H1 (cell line): Measurements from ENCODE around the gene DDX49. TPM values are rescaled to one million over a fixed set of nuclear protein-coding genes. Genes with fewer than 3 reads are reported as not detected.

ENCODE experiments used
- GTF2F1 ChIP-seq: IDR thresholded peaks from 2 replicates; pipeline ENCODE4 v1.6.1; 2012; ENCODE audit warnings: low read depth, low read length, improper control_type of control experiment, borderline replicate concordance
- JUN ChIP-seq: IDR thresholded peaks from 2 replicates; pipeline ENCODE4 v1.6.1; 2011; ENCODE audit warnings: low read depth, mild to moderate bottlenecking, improper control_type of control experiment, low read length
- SP1 ChIP-seq: IDR thresholded peaks from 2 replicates; pipeline ENCODE4 v1.6.1; 2011; ENCODE audit warnings: low read depth, low read length
- polyA plus RNA-seq, 7 experiments: library from polyadenylated mRNA; depleted of rRNA in 3 of 7; stranded (reverse) in 5 of 7; unstranded in 2 of 7; fragments of >200 nt in 5 of 7; fragments of 200-250 nt in 2 of 7; gene quantifications; 1 replicate in 5 of 7; 2 replicates in 1 of 7; 4 replicates in 1 of 7; pipeline versions ENCODE4 v1.2.1 to v1.2.3, GENCODE V29; 2011 to 2013; ENCODE audit warnings: missing spikeins in 2 of 7, mixed read lengths in 2 of 7
- total RNA-seq: library from RNA; stranded (reverse); fragmentation: NEBNext Ultra II Directional; extraction: Animal tissue kit (Norgen Biotek cat#: 25700); gene quantifications from 2 replicates; pipeline ENCODE4 v1.2.1, GENCODE V29; 2021

The DDX49 gene
- total and polyA plus RNA-seq, 2 of the 8 experiments (the other 6 are each of a cell fraction or from before 2014, with no cell fraction given), result 41.3 to 46.5 TPM

GRCh38 chr19:18910801-18911436 lies 8.6 kb upstream of the DDX49 start (continued):
- TF ChIP-seq GTF2F1 (no peak), JUN (no peak), SP1 (no peak)
- TF ChIP-seq, all 59 proteins: peak for 0
